ENCODE data around the gene LBP.
A peak's percentile ranks its signal among the peaks of the same experiment; 100 is the strongest.
"Not testable (repeated sequence)": the region's sequence is repeated elsewhere in the genome, so short reads cannot be mapped to it uniquely, and the experiment has no call there.

LBP gene

DNA sequence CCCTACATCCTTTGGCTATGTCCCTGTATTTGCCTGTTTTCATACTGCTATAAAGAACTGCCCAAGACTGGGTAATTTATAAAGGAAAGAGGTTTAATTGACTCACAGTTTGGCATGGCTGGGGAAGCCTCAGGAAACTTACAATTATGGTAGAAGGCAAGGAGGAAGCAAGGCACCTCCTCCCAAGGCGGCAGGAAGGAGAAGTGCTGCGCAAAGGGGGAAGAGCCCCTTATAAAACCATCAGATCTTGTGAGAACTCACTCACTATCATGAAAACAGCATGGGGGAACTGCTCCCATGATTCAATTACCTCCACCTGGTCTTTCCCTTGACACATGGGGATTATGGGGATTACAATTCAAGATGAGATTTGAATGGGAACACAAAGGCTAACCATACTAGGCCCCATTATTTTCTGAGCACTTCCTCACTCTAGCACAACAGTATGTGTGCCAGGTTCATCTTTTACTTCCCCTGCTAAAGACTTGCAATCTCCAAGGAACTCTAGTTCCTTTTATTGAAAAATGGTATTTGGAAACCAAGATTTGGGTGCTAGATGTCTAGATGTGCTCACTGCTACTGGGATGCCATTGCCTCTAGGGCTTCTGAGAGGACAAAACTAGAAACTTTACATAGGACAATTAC is 49.6 kb downstream of the LBP start:
- not testable (repeated sequence) for H2BK15ac ChIP-seq (ENCODE audit: low read length); H3K4me3 ChIP-seq (ENCODE audit: low read length in 2 of 2); H2AFZ ChIP-seq (ENCODE audit: low read length); H4K8ac ChIP-seq (ENCODE audit: low read depth, low read length); H3K9ac ChIP-seq (ENCODE audit: low read depth, low read length, poor library complexity); H3K9me3 ChIP-seq (replicated peaks in 1 of 2; ENCODE audit: control insufficient read depth in 2 of 2, insufficient read depth in 1 of 2, low read depth in 1 of 2, low read length in 2 of 2); H3K4me1 ChIP-seq (ENCODE audit: control insufficient read depth in 2 of 2, insufficient read depth in 1 of 2, low read depth in 1 of 2, low read length in 2 of 2); H2AK5ac ChIP-seq (ENCODE audit: low read depth, low read length); H3K4ac ChIP-seq (ENCODE audit: low read length); H3K27ac ChIP-seq (replicated peaks; ENCODE audit: low read length); H4K91ac ChIP-seq (ENCODE audit: low read depth, low read length, poor library complexity); H2BK12ac ChIP-seq (ENCODE audit: low read length); H3K79me1 ChIP-seq (ENCODE audit: low read depth, low read length); H2BK5ac ChIP-seq (ENCODE audit: low read length); H3K4me2 ChIP-seq (ENCODE audit: insufficient read depth, low read length, poor library complexity, severe bottlenecking); H2BK120ac ChIP-seq (ENCODE audit: low read depth, low read length); H3K36me3 ChIP-seq (replicated peaks in 1 of 2; ENCODE audit: control insufficient read depth in 2 of 2, insufficient read depth in 2 of 2, low read length in 2 of 2); H3K18ac ChIP-seq (ENCODE audit: low read length); H3K23ac ChIP-seq (ENCODE audit: low read depth, low read length, poor library complexity); DNase-seq (ENCODE audit: low spot score); H3K14ac ChIP-seq (ENCODE audit: low read length)
- peaks cover 0 to 12% (median 0%) of the 10 kb centered on the region in 3 experiments for H3K27me3 ChIP-seq (ENCODE audit: control insufficient read depth in 3 of 3, insufficient read depth in 3 of 3, low read depth in 1 of 3, low read length in 3 of 3)
- no CpG with 5 or more reads among the region's 2 CpGs for WGBS, 2 donors (ENCODE audit: extremely low coverage in 2 of 2, insufficient read length in 2 of 2, insufficient replicate concordance in 1 of 2)

DNA sequence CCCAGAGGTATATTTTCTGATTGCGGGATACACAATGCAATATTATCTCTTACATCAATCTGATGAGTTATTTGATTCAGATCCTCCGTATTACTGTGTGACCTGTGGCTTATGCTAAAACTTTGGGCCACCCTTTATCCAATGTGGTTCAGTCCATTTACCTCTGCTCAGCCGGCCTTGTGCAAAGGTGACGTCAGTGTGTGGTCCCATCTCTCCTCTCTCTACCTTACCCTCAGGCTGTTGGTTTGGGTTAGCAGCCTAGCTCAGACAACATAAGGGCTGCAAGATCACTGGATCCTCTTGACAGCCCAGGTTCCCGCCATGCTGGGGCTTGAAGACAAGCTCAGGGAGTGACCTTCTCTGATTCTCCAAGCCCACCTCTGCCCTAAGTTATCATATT is 55.8 kb downstream of the LBP start:
- Histone ChIP-seq H4K91ac (ENCODE audit: low read depth, low read length, poor library complexity) (no peak overlapping the region), H3K9me3 (replicated peaks in 1 of 2; ENCODE audit: control insufficient read depth in 2 of 2, insufficient read depth in 1 of 2, low read depth in 1 of 2, low read length in 2 of 2) (peaks cover 3 to 12% of the 10 kb centered on the region in 2 donors), H3K79me1 (ENCODE audit: low read depth, low read length) (no peaks in the 10 kb centered on the region), H2BK12ac (ENCODE audit: low read length) (no peak overlapping the region), H2BK5ac (ENCODE audit: low read length) (no peak overlapping the region), H4K8ac (ENCODE audit: low read depth, low read length) (no peak overlapping the region), H3K9ac (ENCODE audit: low read depth, low read length, poor library complexity) (no peak overlapping the region), H3K36me3 (replicated peaks in 1 of 2; ENCODE audit: control insufficient read depth in 2 of 2, insufficient read depth in 2 of 2, low read length in 2 of 2) (no peaks in the 10 kb centered on the region), H2BK120ac (ENCODE audit: low read depth, low read length) (no peak overlapping the region), H3K27ac (replicated peaks; ENCODE audit: low read length) (no peak overlapping the region), H2BK15ac (ENCODE audit: low read length) (no peak overlapping the region), H3K4me2 (ENCODE audit: insufficient read depth, low read length, poor library complexity, severe bottlenecking) (no peak overlapping the region), H3K4me1 (ENCODE audit: control insufficient read depth in 2 of 2, insufficient read depth in 1 of 2, low read depth in 1 of 2, low read length in 2 of 2) (no peaks in the 10 kb centered on the region), H3K14ac (ENCODE audit: low read length) (no peak overlapping the region), H3K4me3 (ENCODE audit: low read length in 2 of 2) (no peak overlapping the region), H2AK5ac (ENCODE audit: low read depth, low read length) (no peak overlapping the region), H3K27me3 (ENCODE audit: control insufficient read depth in 3 of 3, insufficient read depth in 3 of 3, low read depth in 1 of 3, low read length in 3 of 3) (peaks cover 0 to 9% (median 0%) of the 10 kb centered on the region in 3 experiments), H2AFZ (ENCODE audit: low read length) (no peak overlapping the region), H3K4ac (ENCODE audit: low read length) (no peak overlapping the region), H3K18ac (ENCODE audit: low read length) (no peak overlapping the region), H3K23ac (ENCODE audit: low read depth, low read length, poor library complexity) (no peak overlapping the region)
- no CpG with 5 or more reads among the region's 5 CpGs for WGBS, 2 donors (ENCODE audit: extremely low coverage in 2 of 2, insufficient read length in 2 of 2, insufficient replicate concordance in 1 of 2)
- DNase-seq (ENCODE audit: low spot score): no peak

DNA sequence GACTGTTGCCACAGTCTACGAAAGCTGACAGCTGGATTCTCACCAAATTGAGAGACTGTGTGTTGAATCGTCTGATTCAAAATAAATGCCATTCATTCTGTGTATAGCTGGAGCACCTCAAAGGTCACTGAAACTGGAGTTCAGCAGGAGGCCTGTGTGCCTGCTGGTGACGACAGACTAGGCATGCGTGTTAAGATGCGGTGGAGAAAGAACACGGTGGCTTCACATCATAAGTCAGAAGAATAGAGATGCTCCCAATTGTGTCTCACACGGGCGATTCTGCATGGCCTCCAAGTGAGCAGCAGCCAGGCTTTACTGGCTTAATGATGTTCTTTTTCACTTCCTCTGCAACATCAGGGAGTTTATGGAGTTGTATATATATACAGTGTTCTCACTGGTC is 56.5 kb downstream of the LBP start:
- DNase-seq (ENCODE audit: low spot score): no peak
- Histone ChIP-seq H2BK120ac (ENCODE audit: low read depth, low read length) (no peak overlapping the region), H3K4me1 (ENCODE audit: control insufficient read depth in 2 of 2, insufficient read depth in 1 of 2, low read depth in 1 of 2, low read length in 2 of 2) (no peaks in the 10 kb centered on the region), H2BK15ac (ENCODE audit: low read length) (no peak overlapping the region), H2BK5ac (ENCODE audit: low read length) (no peak overlapping the region), H2BK12ac (ENCODE audit: low read length) (no peak overlapping the region), H3K36me3 (replicated peaks in 1 of 2; ENCODE audit: control insufficient read depth in 2 of 2, insufficient read depth in 2 of 2, low read length in 2 of 2) (no peaks in the 10 kb centered on the region), H3K9me3 (replicated peaks in 1 of 2; ENCODE audit: control insufficient read depth in 2 of 2, insufficient read depth in 1 of 2, low read depth in 1 of 2, low read length in 2 of 2) (peaks cover 3 to 12% of the 10 kb centered on the region in 2 donors), H3K27ac (replicated peaks; ENCODE audit: low read length) (no peak overlapping the region), H3K4me2 (ENCODE audit: insufficient read depth, low read length, poor library complexity, severe bottlenecking) (no peak overlapping the region), H3K9ac (ENCODE audit: low read depth, low read length, poor library complexity) (no peak overlapping the region), H3K27me3 (ENCODE audit: control insufficient read depth in 3 of 3, insufficient read depth in 3 of 3, low read depth in 1 of 3, low read length in 3 of 3) (peaks cover 0 to 9% (median 0%) of the 10 kb centered on the region in 3 experiments), H3K18ac (ENCODE audit: low read length) (no peak overlapping the region), H4K8ac (ENCODE audit: low read depth, low read length) (no peak overlapping the region), H3K23ac (ENCODE audit: low read depth, low read length, poor library complexity) (no peak overlapping the region), H3K4ac (ENCODE audit: low read length) (no peak overlapping the region), H3K79me1 (ENCODE audit: low read depth, low read length) (no peaks in the 10 kb centered on the region), H2AK5ac (ENCODE audit: low read depth, low read length) (no peak overlapping the region), H3K14ac (ENCODE audit: low read length) (no peak overlapping the region), H2AFZ (ENCODE audit: low read length) (peak overlapping the region; percentile 5), H3K4me3 (ENCODE audit: low read length in 2 of 2) (no peak overlapping the region), H4K91ac (ENCODE audit: low read depth, low read length, poor library complexity) (no peak overlapping the region)
- WGBS, 2 donors (ENCODE audit: extremely low coverage in 2 of 2, insufficient read length in 2 of 2, insufficient replicate concordance in 1 of 2): no CpG with 5 or more reads among the region's 8 CpGs

DNA sequence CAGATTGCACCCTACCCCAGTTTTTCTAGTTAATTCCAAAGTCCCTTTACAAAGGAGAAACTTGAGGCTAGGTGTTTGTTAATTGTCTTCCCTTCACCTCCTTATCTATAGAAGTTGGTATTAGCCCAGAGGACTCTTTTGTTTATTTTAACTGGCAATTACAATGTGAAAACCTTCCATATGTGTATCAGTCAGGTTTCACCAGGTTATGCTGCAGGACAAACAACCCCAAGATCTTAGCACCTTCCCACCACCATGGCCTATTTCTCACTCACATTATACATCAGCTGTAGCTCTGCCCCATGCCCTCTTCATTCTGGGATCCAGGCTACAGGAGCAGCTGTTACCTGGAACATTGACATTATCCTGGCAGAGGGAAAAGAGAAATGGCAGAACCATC is 57.7 kb downstream of the LBP start:
- H3K9ac ChIP-seq (ENCODE audit: low read depth, low read length, poor library complexity): no peak overlapping the region
- H3K27me3 ChIP-seq (ENCODE audit: control insufficient read depth in 3 of 3, insufficient read depth in 3 of 3, low read depth in 1 of 3, low read length in 3 of 3): peaks cover 0 to 4% (median 0%) of the 10 kb centered on the region in 3 experiments
- no peak overlapping the region for H2BK120ac ChIP-seq (ENCODE audit: low read depth, low read length)
- no peaks in the 10 kb centered on the region for H3K4me1 ChIP-seq (ENCODE audit: control insufficient read depth in 2 of 2, insufficient read depth in 1 of 2, low read depth in 1 of 2, low read length in 2 of 2)
- no peak overlapping the region for H2BK5ac ChIP-seq (ENCODE audit: low read length)
- no peak overlapping the region for H4K8ac ChIP-seq (ENCODE audit: low read depth, low read length)
- no peaks in the 10 kb centered on the region for H3K36me3 ChIP-seq (replicated peaks in 1 of 2; ENCODE audit: control insufficient read depth in 2 of 2, insufficient read depth in 2 of 2, low read length in 2 of 2)
- H2AFZ ChIP-seq (ENCODE audit: low read length): no peak overlapping the region
- H2BK12ac ChIP-seq (ENCODE audit: low read length): no peak overlapping the region
- peaks cover 3 to 12% of the 10 kb centered on the region in 2 donors for H3K9me3 ChIP-seq (replicated peaks in 1 of 2; ENCODE audit: control insufficient read depth in 2 of 2, insufficient read depth in 1 of 2, low read depth in 1 of 2, low read length in 2 of 2)
- no peak overlapping the region for H3K4me3 ChIP-seq (ENCODE audit: low read length in 2 of 2)
- H3K14ac ChIP-seq (ENCODE audit: low read length): no peak overlapping the region
- no peak overlapping the region for H3K18ac ChIP-seq (ENCODE audit: low read length)
- no peak overlapping the region for H3K23ac ChIP-seq (ENCODE audit: low read depth, low read length, poor library complexity)
- H2AK5ac ChIP-seq (ENCODE audit: low read depth, low read length): no peak overlapping the region
- H2BK15ac ChIP-seq (ENCODE audit: low read length): no peak overlapping the region
- H3K4ac ChIP-seq (ENCODE audit: low read length): no peak overlapping the region
- no peaks in the 10 kb centered on the region for H3K79me1 ChIP-seq (ENCODE audit: low read depth, low read length)
- H3K4me2 ChIP-seq (ENCODE audit: insufficient read depth, low read length, poor library complexity, severe bottlenecking): no peak overlapping the region
- no peak overlapping the region for H4K91ac ChIP-seq (ENCODE audit: low read depth, low read length, poor library complexity)
- no peak for DNase-seq (ENCODE audit: low spot score)
- no peak overlapping the region for H3K27ac ChIP-seq (replicated peaks; ENCODE audit: low read length)
